SK-N-SH (cell line): Measurements from ENCODE around the gene VWDE. TPM values are rescaled to one million over a fixed set of nuclear protein-coding genes. Genes with fewer than 3 reads are reported as not detected.

Source experiments
- CTCF ChIA-PET: fragments of 300-600, 350-600 bp; formaldehyde crosslinking; extraction: SDS; loops from one replicate; lab custom pipeline; 2021; lab: Yijun Ruan, JAX
- POLR2A ChIA-PET: fragments of 350-600 bp; sonication (Branson Sonifier 250); formaldehyde crosslinking; extraction: SDS; loops from one replicate; lab custom pipeline; 2020; ENCODE audit warnings: antibody characterized with exemption, inconsistent platforms; lab: Yijun Ruan, JAX
- DNase-seq: peaks from one replicate; pipeline ENCODE4 v3.0.0; 2012
- H2AFZ ChIP-seq: fragments of 200-600 bp; sonication (generic); 2 replicates; pipeline ENCODE4 v1.8.1; 2016; ENCODE audit warnings: antibody characterized with exemption, mild to moderate bottlenecking, low read depth
- H3F3A ChIP-seq: fragments of 200-600 bp; sonication (generic); replicated peaks from 2 replicates; pipeline ENCODE3; 2016; ENCODE audit warnings: antibody characterized with exemption, mild to moderate bottlenecking; ENCODE audit not compliant: insufficient read depth
- H3K27ac ChIP-seq, 2 experiments: fragments of 200-500 bp in 1 of 2; fragments of 200-600 bp in 1 of 2; sonication (Bioruptor generic) in 1 of 2; sonication (generic), shearing (Covaris generic) in 1 of 2; 2 replicates each; pipeline versions ENCODE4 v1.5.1 to v1.6.1; 2014 to 2016; ENCODE audit warnings: low read depth in 2 of 2, inconsistent platforms in 1 of 2, low read length in 1 of 2, mild to moderate bottlenecking in 1 of 2, mixed read lengths in 1 of 2
- H3K27me3 ChIP-seq: fragments of 200-600 bp; sonication (generic), shearing (Covaris generic); 2 replicates; pipeline ENCODE4 v1.6.1; 2016; ENCODE audit warnings: mixed run types; ENCODE audit not compliant: insufficient read depth
- H3K36me3 ChIP-seq, 2 experiments: fragments of 200-500 bp in 1 of 2; fragments of 200-600 bp in 1 of 2; sonication (Bioruptor generic) in 1 of 2; sonication (generic) in 1 of 2; replicated peaks in 1 of 2; 2 replicates each; pipeline versions ENCODE3 to v1.5.1; 2014 to 2016; ENCODE audit warnings: low read length in 1 of 2, mild to moderate bottlenecking in 1 of 2; ENCODE audit not compliant: insufficient read depth in 2 of 2, control insufficient read depth in 1 of 2
- H3K4me1 ChIP-seq, 2 experiments: fragments of 200-500 bp in 1 of 2; fragments of 200-600 bp in 1 of 2; sonication (Bioruptor generic) in 1 of 2; sonication (generic), shearing (Covaris generic) in 1 of 2; 2 replicates each; pipeline versions ENCODE4 v1.5.1 to v1.6.1; 2014 to 2016; ENCODE audit warnings: low read depth in 1 of 2, low read length in 1 of 2, mixed run types in 1 of 2; ENCODE audit not compliant: insufficient read depth in 2 of 2, control insufficient read depth in 1 of 2
- H3K4me2 ChIP-seq: fragments of 200-600 bp; sonication (generic), shearing (Covaris generic); 2 replicates; pipeline ENCODE4 v1.6.1; 2017; ENCODE audit warnings: mixed run types
- H3K4me3 ChIP-seq, 2 experiments: fragments of 200-500 bp in 1 of 2; fragments of 200-600 bp in 1 of 2; sonication (Bioruptor generic) in 1 of 2; sonication (generic), shearing (Covaris generic) in 1 of 2; 2 replicates each; pipeline versions ENCODE4 v1.5.1 to v1.8.1; 2014 to 2016; ENCODE audit warnings: low read depth in 2 of 2, inconsistent platforms in 1 of 2, low read length in 1 of 2, mild to moderate bottlenecking in 1 of 2, mixed read lengths in 1 of 2, moderate library complexity in 1 of 2
- H3K79me2 ChIP-seq: fragments of 200-600 bp; sonication (generic); 2 replicates; pipeline ENCODE4 v1.8.1; 2017; ENCODE audit warnings: mild to moderate bottlenecking; ENCODE audit not compliant: insufficient read depth
- H3K9ac ChIP-seq: fragments of 200-600 bp; sonication (generic); 2 replicates; pipeline ENCODE4 v1.6.1; 2017; ENCODE audit warnings: mixed run types
- H3K9me2 ChIP-seq: fragments of 200-600 bp; sonication (generic); 2 replicates; pipeline ENCODE4 v1.6.1; 2017; ENCODE audit warnings: mixed run types
- H3K9me3 ChIP-seq: fragments of 200-600 bp; sonication (generic); 2 replicates; pipeline ENCODE4 v1.6.1; 2017; ENCODE audit warnings: mixed run types, mild to moderate bottlenecking, moderate library complexity
- H4K20me1 ChIP-seq: fragments of 200-600 bp; sonication (generic); 2 replicates; pipeline ENCODE4 v1.6.1; 2017; ENCODE audit warnings: mild to moderate bottlenecking, mixed run types; ENCODE audit not compliant: insufficient read depth
- CHD2 ChIP-seq: fragments of 150-350 bp; IDR thresholded peaks from 2 replicates; pipeline ENCODE4 v1.6.1; 2018; ENCODE audit warnings: low read length; ENCODE audit not compliant: partially characterized antibody
- CTCF ChIP-seq: fragments of 200-600 bp; sonication (generic); IDR thresholded peaks from 2 replicates; pipeline ENCODE4 v1.6.1; 2017; ENCODE audit warnings: antibody characterized with exemption, mild to moderate bottlenecking, moderate library complexity
- ELF1 ChIP-seq: IDR thresholded peaks from 2 replicates; pipeline ENCODE4 v1.4.0; 2012
- FOSL2 ChIP-seq: IDR thresholded peaks from 2 replicates; pipeline ENCODE4 v1.4.0; 2012; ENCODE audit warnings: low read depth, mild to moderate bottlenecking, moderate library complexity, borderline replicate concordance
- FOXJ3 ChIP-seq: sonication (generic); formaldehyde crosslinking; IDR thresholded peaks from 2 replicates; pipeline ENCODE4 v1.5.1; 2020; ENCODE audit warnings: mild to moderate bottlenecking, missing genetic modification reagents
- GABPA ChIP-seq: IDR thresholded peaks from 2 replicates; pipeline ENCODE4 v1.4.0; 2012; ENCODE audit warnings: low read depth, mild to moderate bottlenecking
- MEF2A ChIP-seq: IDR thresholded peaks from 2 replicates; pipeline ENCODE4 v1.4.0; 2012; ENCODE audit warnings: low read depth, borderline replicate concordance
- MXI1 ChIP-seq: IDR thresholded peaks from 2 replicates; pipeline ENCODE4 v1.6.1; 2012; ENCODE audit warnings: mild to moderate bottlenecking, low read depth, low read length, improper control_type of control experiment
- NRF1 ChIP-seq: IDR thresholded peaks from 2 replicates; pipeline ENCODE4 v1.6.1; 2012; ENCODE audit warnings: low read depth, mild to moderate bottlenecking, low read length
- RCOR1 ChIP-seq: fragments of 150-350 bp; IDR thresholded peaks from 2 replicates; pipeline ENCODE4 v1.6.1; 2017; ENCODE audit warnings: antibody characterized with exemption, low read length
- REST ChIP-seq: IDR thresholded peaks from 2 replicates; pipeline ENCODE4 v1.6.1; 2012; ENCODE audit warnings: mild to moderate bottlenecking, low read depth, low read length, moderate library complexity
- RFX5 ChIP-seq: IDR thresholded peaks from 2 replicates; pipeline ENCODE4 v1.6.1; 2012; ENCODE audit warnings: mild to moderate bottlenecking, improper control_type of control experiment, low read length
- SIN3A ChIP-seq: IDR thresholded peaks from 2 replicates; pipeline ENCODE4 v1.6.1; 2012; ENCODE audit warnings: low read depth, mild to moderate bottlenecking, low read length, moderate library complexity, borderline replicate concordance
- TAF1 ChIP-seq: IDR thresholded peaks from 2 replicates; pipeline ENCODE4 v1.6.1; 2012; ENCODE audit warnings: low read depth, mild to moderate bottlenecking, low read length, moderate library complexity, borderline replicate concordance
- TCF12 ChIP-seq: IDR thresholded peaks from 2 replicates; pipeline ENCODE4 v1.4.0; 2012
- USF1 ChIP-seq: IDR thresholded peaks from 2 replicates; pipeline ENCODE4 v1.4.0; 2012; ENCODE audit warnings: low read depth, borderline replicate concordance
- USF2 ChIP-seq: fragments of 150-350 bp; IDR thresholded peaks from 2 replicates; pipeline ENCODE4 v1.6.1; 2017; ENCODE audit warnings: antibody characterized with exemption, low read length, low read depth, borderline replicate concordance
- ZBTB33 ChIP-seq: IDR thresholded peaks from 2 replicates; pipeline ENCODE4 v1.4.0; 2012; ENCODE audit warnings: low read depth, borderline replicate concordance
- WGBS: methylation state at CpG from one replicate; pipeline ENCODE4 v1.1.6; 2017; ENCODE audit warnings: low lambda C conversion rate; 5-methylcytosine and 5-hydroxymethylcytosine counted together
- polyA plus RNA-seq, 3 experiments: library from polyadenylated mRNA; depleted of rRNA; stranded (reverse); fragments of >200 nt; gene quantifications; 2 replicates each; pipeline ENCODE4 v1.2.3, GENCODE V29; 2012

The VWDE gene
- polyA plus RNA-seq, 1 of the 3 experiments (the other 2 are of a cell fraction): not detected

GRCh38 chr7:12431886-12432556 lies 28.4 kb upstream of the VWDE start:
- Histone ChIP-seq H3K4me2 (no peak overlapping the region), H2AFZ (no peak overlapping the region), H3K4me1 (peaks cover 0 to 3% of the 10 kb centered on the region in 2 experiments; a peak in 1 of 4 replicates), H3K4me3 (no peak overlapping the region), H3K9ac (no peak overlapping the region), H3K36me3 (no peaks in the 10 kb centered on the region), H3K9me3 (no peaks in the 10 kb centered on the region), H3F3A (no peaks in the 10 kb centered on the region), H3K9me2 (no peaks in the 10 kb centered on the region), H3K79me2 (no peaks in the 10 kb centered on the region)
- 48% methylated on average over 10 of the region's 11 CpGs for WGBS
- no peak for DNase-seq
- no peak for TF ChIP-seq RCOR1
- TF ChIP-seq ELF1: no peak
- TF ChIP-seq USF2: no peak
- TF ChIP-seq, all 33 proteins: peak for 0
- Histone ChIP-seq H4K20me1 (no peaks in the 10 kb centered on the region), H3K27me3 (no peaks in the 10 kb centered on the region), H3K27ac (no peak overlapping the region)
- CTCF ChIA-PET: interaction anchor here (0.8 to 1.3 kb wide), 2 partner anchors 47 to 93 kb away, joined by 3 read pairs; no protein-coding TSS in a partner anchor
- POLR2A ChIA-PET: no interaction called here

- Histone ChIP-seq H2AFZ (no peak overlapping the region), H3K9me2 (no peaks in the 10 kb centered on the region), H3K27ac (no peak overlapping the region), H3K9ac (no peak overlapping the region), H4K20me1 (no peaks in the 10 kb centered on the region), H3K79me2 (no peaks in the 10 kb centered on the region), H3F3A (no peaks in the 10 kb centered on the region), H3K9me3 (no peaks in the 10 kb centered on the region), H3K27me3 (no peaks in the 10 kb centered on the region), H3K36me3 (no peaks in the 10 kb centered on the region), H3K4me2 (no peak overlapping the region), H3K4me3 (no peak overlapping the region), H3K4me1 (peaks cover 0 to 3% of the 10 kb centered on the region in 2 experiments; a peak in 1 of 4 replicates)
- POLR2A ChIA-PET: no interaction called here
- WGBS: 5% methylated on average over 1 of the region's 1 CpG
- CTCF ChIA-PET: no interaction called here
- DNase-seq: no peak
- no peak for TF ChIP-seq MXI1
- no peak for TF ChIP-seq CHD2
- no peak for TF ChIP-seq ZBTB33
- TF ChIP-seq NRF1: no peak
- no peak for TF ChIP-seq TCF12
- TF ChIP-seq FOSL2: no peak
- TF ChIP-seq MEF2A: no peak
- no peak for TF ChIP-seq USF1
- TF ChIP-seq RCOR1: no peak
- TF ChIP-seq GABPA: no peak
- TF ChIP-seq REST: no peak
- TF ChIP-seq FOXJ3 (CRISPR knock-in tag): no peak
- no peak for TF ChIP-seq CTCF
- no peak for TF ChIP-seq RFX5
- no peak for TF ChIP-seq SIN3A
- TF ChIP-seq TAF1: no peak
Observed at GRCh38 chr7:12425311-12425710, 21.6 kb upstream of the VWDE start.
